RWPE1 (cell line): ENCODE data around the gene ATP12A.
"Not testable (repeated sequence)": the region's sequence is repeated elsewhere in the genome, so short reads cannot be mapped to it uniquely, and the experiment has no call there.

Experiments used
- CTCF ChIA-PET: fragments of 350-600 bp; sonication (Branson Sonifier 250); formaldehyde crosslinking; extraction: SDS; loops from one replicate; lab custom pipeline; 2021; lab: Yijun Ruan, JAX
- POLR2A ChIA-PET: fragments of 400-600 bp; formaldehyde crosslinking; extraction: SDS; loops from one replicate; lab custom pipeline; 2020; ENCODE audit warnings: antibody characterized with exemption; ENCODE audit not compliant: low non-redundant PET; lab: Yijun Ruan, JAX
- DNase-seq: peaks from one replicate; pipeline ENCODE4 v3.0.0; 2012; ENCODE audit warnings: low spot score
- H3K27ac ChIP-seq: fragments of 450-650 bp; 2 replicates; pipeline ENCODE4 v1.5.1; 2017
- TF ChIP-seq, protein P1 (sequence below): fragments of 450-650 bp; conservative IDR thresholded peaks from 2 replicates; pipeline ENCODE4 v1.5.1; 2017; ENCODE audit warnings: low read depth, mild to moderate bottlenecking

The ATP12A gene

GRCh38 chr13:24725379-24725778 lies 45.2 kb downstream of the ATP12A start:
- TF ChIP-seq, protein P1, sequence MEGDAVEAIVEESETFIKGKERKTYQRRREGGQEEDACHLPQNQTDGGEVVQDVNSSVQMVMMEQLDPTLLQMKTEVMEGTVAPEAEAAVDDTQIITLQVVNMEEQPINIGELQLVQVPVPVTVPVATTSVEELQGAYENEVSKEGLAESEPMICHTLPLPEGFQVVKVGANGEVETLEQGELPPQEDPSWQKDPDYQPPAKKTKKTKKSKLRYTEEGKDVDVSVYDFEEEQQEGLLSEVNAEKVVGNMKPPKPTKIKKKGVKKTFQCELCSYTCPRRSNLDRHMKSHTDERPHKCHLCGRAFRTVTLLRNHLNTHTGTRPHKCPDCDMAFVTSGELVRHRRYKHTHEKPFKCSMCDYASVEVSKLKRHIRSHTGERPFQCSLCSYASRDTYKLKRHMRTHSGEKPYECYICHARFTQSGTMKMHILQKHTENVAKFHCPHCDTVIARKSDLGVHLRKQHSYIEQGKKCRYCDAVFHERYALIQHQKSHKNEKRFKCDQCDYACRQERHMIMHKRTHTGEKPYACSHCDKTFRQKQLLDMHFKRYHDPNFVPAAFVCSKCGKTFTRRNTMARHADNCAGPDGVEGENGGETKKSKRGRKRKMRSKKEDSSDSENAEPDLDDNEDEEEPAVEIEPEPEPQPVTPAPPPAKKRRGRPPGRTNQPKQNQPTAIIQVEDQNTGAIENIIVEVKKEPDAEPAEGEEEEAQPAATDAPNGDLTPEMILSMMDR: no peak
- ChIA-PET CTCF (interaction anchor here (2.5 kb wide), 1 partner anchor 120 kb away, joined by 12 read pairs; no protein-coding TSS in a partner anchor), POLR2A (no interaction called here)
- no peak for DNase-seq
- no peak overlapping the region for H3K27ac ChIP-seq

GRCh38 chr13:24727731-24728601 lies 47.8 kb downstream of the ATP12A start:
- TF ChIP-seq, protein P1: peak; percentile 76
- DNase-seq: peak; percentile 88
- H3K27ac ChIP-seq: no peak overlapping the region
- POLR2A ChIA-PET: no interaction called here
- CTCF ChIA-PET: interaction anchor here (0.5 to 2.5 kb wide), 9 partner anchors 12 to 434 kb away, joined by 3 to 12 read pairs (median 5); no protein-coding TSS in a partner anchor

GRCh38 chr13:24730873-24731567 lies 50.8 kb downstream of the ATP12A start:
- H3K27ac ChIP-seq, CTCF ChIA-PET, POLR2A ChIA-PET, DNase-seq: not testable (repeated sequence)

DNA sequence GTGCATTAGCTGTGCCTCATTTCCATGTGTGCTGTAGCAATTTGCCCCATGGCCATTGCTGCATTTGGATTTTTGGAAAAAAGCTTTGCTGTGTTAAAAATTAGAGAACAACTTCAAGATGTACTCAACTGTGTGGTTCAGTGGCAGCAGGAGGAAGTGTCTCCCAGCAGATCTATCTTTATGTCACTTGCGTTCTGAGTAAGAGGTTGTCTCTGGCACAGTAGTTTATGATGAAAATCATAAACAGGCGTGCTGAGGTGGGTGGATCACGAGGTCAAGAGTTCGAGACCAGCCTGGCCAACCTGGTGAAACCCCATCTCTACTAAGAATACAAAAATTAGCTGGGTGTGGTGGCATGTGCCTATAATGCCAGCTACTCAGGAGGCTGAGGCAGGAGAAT lies 54.7 kb downstream of the ATP12A start:
- DNase-seq: no peak
- CTCF ChIA-PET: no interaction called here
- no peak overlapping the region for H3K27ac ChIP-seq
- POLR2A ChIA-PET: no interaction called here
- TF ChIP-seq, protein P1: no peak

- ChIA-PET POLR2A (no interaction called here), CTCF (no interaction called here)
- DNase-seq: no peak
- TF ChIP-seq, protein P1: no peak
- H3K27ac ChIP-seq: no peak overlapping the region
Observed at GRCh38 chr13:24737042-24737441, 56.8 kb downstream of the ATP12A start.

DNA sequence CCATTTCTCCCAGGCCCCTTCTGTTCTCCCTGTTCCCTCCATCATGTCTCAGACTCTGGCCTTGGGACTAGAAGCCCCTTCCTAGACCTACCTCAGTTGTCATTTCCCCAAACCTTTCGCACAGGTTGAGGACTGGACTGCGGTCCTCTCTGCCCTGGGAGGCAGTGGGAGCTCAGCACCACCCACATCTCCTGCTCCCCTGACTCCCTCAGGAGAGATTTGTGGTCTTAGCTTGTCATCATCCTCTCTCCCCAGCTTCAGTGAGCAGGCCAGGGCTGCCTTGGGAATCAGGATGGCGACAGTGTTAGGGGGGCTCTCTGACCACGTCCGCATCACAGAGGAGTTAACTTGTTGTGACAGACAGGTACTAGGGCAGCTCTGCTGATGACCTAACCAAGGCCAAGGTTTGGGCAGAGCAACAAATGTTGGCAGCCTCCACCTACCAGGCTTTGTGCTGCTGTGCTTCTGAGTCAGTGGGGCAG lies 58.2 kb downstream of the ATP12A start:
- CTCF ChIA-PET: no interaction called here
- TF ChIP-seq, protein P1: no peak
- no peak overlapping the region for H3K27ac ChIP-seq
- no peak for DNase-seq
- POLR2A ChIA-PET: no interaction called here
